ENCODE measurements around the gene HOXB3. TPM values are rescaled to one million over a fixed set of nuclear protein-coding genes. Genes with fewer than 3 reads are reported as not detected.

Gene HOXB3
- total RNA-seq, 4 donors from 2014 or later: 25.7 to 57.1 (median 34.9) TPM

DNA sequence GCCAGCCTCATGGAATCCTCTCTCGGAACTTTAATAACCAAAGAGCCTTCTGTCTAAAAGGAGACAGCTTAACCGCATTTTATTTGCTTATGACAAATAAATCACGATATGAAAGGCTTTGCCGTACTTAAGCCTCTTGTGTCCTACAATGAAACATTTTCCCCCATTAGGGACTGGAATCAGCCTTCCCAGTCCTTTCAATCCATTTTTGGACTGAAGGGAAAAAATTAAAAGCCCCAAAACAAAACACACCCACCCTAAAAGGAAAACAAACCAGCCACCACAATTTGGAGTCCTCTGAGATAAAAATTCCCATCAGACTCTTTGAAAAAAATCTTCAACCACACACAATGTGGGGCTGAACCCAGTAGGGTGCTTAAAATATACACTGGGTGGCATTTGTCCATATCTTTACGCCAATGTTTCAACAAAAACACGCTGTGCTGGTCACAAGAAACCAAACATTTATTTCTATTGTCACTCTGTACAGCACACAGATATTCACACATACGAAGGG lies 14.9 kb downstream of the HOXB3 start:
- Histone ChIP-seq H3K4me3 (peak overlapping the region in 1 of 4 donors; percentile 28), H3K4me1 (peaks cover 36 to 92% (median 71%) of the 10 kb centered on the region in 4 donors), H3K36me3 (no peaks in the 10 kb centered on the region), H3K27ac (peak overlapping the region; percentile 89 to 95 (median 92)), H3K27me3 (peaks cover 7% of the 10 kb centered on the region), H3K9me3 (no peaks in the 10 kb centered on the region)
- intact Hi-C loops (cut with DNase I; ENCODE audit: low total_unique reads) (loop anchor here (5.0 kb wide), 1 partner anchor 33 kb away; no protein-coding TSS in a partner anchor), in situ Hi-C loops (cut with MboI; ENCODE audit: low pct_ligation_motif_present in 1 of 4, low pct_unique_long_range_greater_than_20kb in 1 of 4, low sequenced_read_pairs in 3 of 4) (no loop called here)
- no peak for TF ChIP-seq EP300 (IDR thresholded peaks at IDR 0.05; ENCODE audit: low read depth)
- no peak for TF ChIP-seq POLR2AphosphoS5 (IDR thresholded peaks at IDR 0.05)
- no peak for TF ChIP-seq POLR2A (IDR thresholded peaks at IDR 0.05)
- TF ChIP-seq, protein P1, sequence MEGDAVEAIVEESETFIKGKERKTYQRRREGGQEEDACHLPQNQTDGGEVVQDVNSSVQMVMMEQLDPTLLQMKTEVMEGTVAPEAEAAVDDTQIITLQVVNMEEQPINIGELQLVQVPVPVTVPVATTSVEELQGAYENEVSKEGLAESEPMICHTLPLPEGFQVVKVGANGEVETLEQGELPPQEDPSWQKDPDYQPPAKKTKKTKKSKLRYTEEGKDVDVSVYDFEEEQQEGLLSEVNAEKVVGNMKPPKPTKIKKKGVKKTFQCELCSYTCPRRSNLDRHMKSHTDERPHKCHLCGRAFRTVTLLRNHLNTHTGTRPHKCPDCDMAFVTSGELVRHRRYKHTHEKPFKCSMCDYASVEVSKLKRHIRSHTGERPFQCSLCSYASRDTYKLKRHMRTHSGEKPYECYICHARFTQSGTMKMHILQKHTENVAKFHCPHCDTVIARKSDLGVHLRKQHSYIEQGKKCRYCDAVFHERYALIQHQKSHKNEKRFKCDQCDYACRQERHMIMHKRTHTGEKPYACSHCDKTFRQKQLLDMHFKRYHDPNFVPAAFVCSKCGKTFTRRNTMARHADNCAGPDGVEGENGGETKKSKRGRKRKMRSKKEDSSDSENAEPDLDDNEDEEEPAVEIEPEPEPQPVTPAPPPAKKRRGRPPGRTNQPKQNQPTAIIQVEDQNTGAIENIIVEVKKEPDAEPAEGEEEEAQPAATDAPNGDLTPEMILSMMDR (IDR thresholded peaks at IDR 0.05): no peak
- 52 to 63% methylated on average over 5 to 7 of the region's 7 CpGs for WGBS, 2 donors (ENCODE audit: low coverage in 1 of 2)
- DNase-seq: no peak

DNA sequence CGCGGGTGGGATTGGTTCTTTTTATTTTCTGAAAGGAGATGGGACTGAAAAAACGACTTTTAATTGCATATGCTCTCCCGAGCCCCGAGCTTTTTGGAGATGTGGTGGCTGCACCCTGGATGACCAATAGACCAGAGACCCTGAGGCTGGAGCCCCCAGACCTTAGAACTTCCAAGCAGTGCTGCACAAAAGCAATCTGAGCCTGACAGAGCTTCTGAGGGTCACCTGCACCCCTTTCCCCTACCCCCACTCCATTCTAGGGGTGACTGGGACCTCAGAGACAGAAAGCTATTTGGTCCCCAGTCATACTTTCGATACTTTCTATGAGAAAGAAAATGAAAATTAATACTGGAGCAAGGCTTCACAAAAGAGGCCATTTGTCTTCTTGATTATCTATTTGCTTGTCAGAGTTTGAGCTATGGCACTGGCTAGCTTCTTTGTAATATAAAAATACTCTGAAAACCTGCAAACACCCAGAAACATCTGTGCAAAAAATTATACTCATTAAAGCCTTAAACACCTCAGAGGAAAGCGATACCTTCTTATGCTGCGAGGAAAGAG lies 15.5 kb downstream of the HOXB3 start:
- Histone ChIP-seq H3K9me3 (no peaks in the 10 kb centered on the region), H3K27me3 (peaks cover 3% of the 10 kb centered on the region), H3K4me3 (peak overlapping the region in 1 of 4 donors; percentile 28), H3K4me1 (peaks cover 36 to 92% (median 72%) of the 10 kb centered on the region in 4 donors), H3K27ac (peak overlapping the region; percentile 89 to 95 (median 92)), H3K36me3 (no peaks in the 10 kb centered on the region)
- intact Hi-C loops (cut with DNase I; ENCODE audit: low total_unique reads): loop anchor here (5.0 kb wide), 1 partner anchor 32 kb away; no protein-coding TSS in a partner anchor
- in situ Hi-C loops (cut with MboI; ENCODE audit: low pct_ligation_motif_present in 1 of 4, low pct_unique_long_range_greater_than_20kb in 1 of 4, low sequenced_read_pairs in 3 of 4): no loop called here
- TF ChIP-seq EP300 (IDR thresholded peaks at IDR 0.05; ENCODE audit: low read depth) (no peak), POLR2A (IDR thresholded peaks at IDR 0.05) (no peak)
- TF ChIP-seq, protein P1 (IDR thresholded peaks at IDR 0.05): no peak
- no peak for DNase-seq
- 62 to 79% methylated on average over 6 to 8 of the region's 8 CpGs for WGBS, 2 donors (ENCODE audit: low coverage in 1 of 2)

DNA sequence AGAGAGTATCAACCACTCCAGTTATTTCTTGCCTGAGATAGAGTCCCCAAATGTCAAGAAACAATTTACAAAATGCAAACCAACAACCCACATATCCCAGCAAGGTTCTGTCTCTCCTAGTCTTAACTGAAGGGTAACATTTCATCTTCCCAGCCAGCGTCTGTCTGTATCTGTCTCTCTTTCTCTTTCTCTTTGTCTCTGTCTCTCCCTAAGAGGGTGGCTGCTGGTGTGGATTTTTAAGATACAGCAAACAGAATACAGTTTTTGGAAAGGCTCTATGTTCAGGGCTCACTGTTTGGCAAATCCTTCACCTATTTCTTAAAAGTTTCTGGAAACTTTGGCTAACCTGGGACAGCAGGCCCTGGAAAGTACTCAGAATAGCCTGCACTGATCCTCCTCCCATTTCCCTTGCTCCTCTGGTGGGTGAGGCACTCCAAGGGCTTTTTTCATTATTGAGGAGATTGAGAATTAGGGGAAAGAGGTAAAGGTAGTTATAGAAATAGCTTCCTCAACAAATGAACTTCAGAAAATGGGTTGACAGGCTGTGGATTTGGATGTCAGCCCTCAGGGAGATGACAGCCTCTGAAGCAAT lies 18.1 kb downstream of the HOXB3 start:
- Histone ChIP-seq H3K27me3 (no peaks in the 10 kb centered on the region), H3K27ac (peak overlapping the region; percentile 89 to 95 (median 92)), H3K4me1 (peaks cover 48 to 95% (median 77%) of the 10 kb centered on the region in 4 donors), H3K36me3 (no peaks in the 10 kb centered on the region), H3K4me3 (peak overlapping the region in 1 of 4 donors; percentile 36), H3K9me3 (no peaks in the 10 kb centered on the region)
- in situ Hi-C loops (cut with MboI; ENCODE audit: low pct_ligation_motif_present in 1 of 4, low pct_unique_long_range_greater_than_20kb in 1 of 4, low sequenced_read_pairs in 3 of 4) (no loop called here), intact Hi-C loops (cut with DNase I; ENCODE audit: low total_unique reads) (no loop called here)
- TF ChIP-seq EP300 (IDR thresholded peaks at IDR 0.05; ENCODE audit: low read depth) (no peak), POLR2AphosphoS5 (IDR thresholded peaks at IDR 0.05) (no peak), POLR2A (IDR thresholded peaks at IDR 0.05) (no peak)
- TF ChIP-seq, protein P1 (IDR thresholded peaks at IDR 0.05): no peak
- WGBS, 2 donors (ENCODE audit: low coverage in 1 of 2): 68% methylated on average over 1 of the region's 1 CpG; no CpG with 5 or more reads in 1 of the 2 donors
- no peak for DNase-seq

DNA sequence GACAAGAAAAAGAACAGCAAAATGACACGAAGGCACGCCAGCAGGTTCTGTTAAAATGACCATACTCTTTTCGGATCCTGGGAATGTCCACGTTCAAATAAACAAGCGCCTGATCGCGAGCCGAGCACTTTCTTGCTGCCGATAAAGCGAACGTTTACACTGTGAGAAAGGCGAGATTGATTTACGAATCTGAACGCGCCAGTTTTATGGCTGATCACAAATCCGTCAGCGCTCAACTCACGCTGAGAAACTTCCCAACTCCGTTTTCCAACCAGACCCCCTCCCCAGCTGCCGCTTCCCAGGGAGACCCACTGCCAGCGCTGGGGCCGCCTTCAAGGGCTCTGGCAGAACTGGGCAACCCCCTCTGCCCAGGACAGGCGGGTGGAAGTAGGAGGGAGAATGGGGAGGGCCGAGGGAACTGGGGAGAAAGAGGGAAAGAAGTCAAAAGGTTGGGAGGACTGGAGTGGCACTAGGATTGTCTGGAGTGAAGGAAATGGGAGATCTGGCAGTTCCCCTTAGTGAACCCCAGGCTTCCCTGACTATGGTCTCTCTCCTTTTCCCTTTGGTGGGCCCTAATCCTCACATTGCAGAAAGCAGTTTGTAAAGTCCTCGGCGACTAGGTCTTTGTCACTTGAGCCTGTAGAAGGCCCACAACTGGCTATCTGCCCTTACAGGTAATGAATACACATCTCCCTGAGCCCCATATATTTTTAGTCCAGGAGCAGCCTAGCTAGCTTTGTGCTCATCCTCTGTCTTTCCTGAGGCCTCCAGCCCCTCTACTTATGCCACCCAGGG lies 18.8 kb downstream of the HOXB3 start:
- in situ Hi-C loops (cut with MboI; ENCODE audit: low pct_ligation_motif_present in 1 of 4, low pct_unique_long_range_greater_than_20kb in 1 of 4, low sequenced_read_pairs in 3 of 4): no loop called here
- 26 to 55% methylated on average over 17 to 26 of the region's 26 CpGs for WGBS, 2 donors (ENCODE audit: low coverage in 1 of 2)
- peak overlapping the region; percentile 2 to 36 (median 16) for H3K4me3 ChIP-seq
- peak overlapping the region; percentile 89 to 95 (median 92) for H3K27ac ChIP-seq
- no peaks in the 10 kb centered on the region for H3K27me3 ChIP-seq
- intact Hi-C loops (cut with DNase I; ENCODE audit: low total_unique reads): no loop called here
- H3K9me3 ChIP-seq: no peaks in the 10 kb centered on the region
- no peak for TF ChIP-seq POLR2A (IDR thresholded peaks at IDR 0.05)
- TF ChIP-seq POLR2AphosphoS5 (IDR thresholded peaks at IDR 0.05): no peak
- TF ChIP-seq EP300 (IDR thresholded peaks at IDR 0.05; ENCODE audit: low read depth): no peak
- TF ChIP-seq, protein P1 (IDR thresholded peaks at IDR 0.05): no peak
- H3K4me1 ChIP-seq: peaks cover 53 to 95% (median 79%) of the 10 kb centered on the region in 4 donors
- no peaks in the 10 kb centered on the region for H3K36me3 ChIP-seq
- DNase-seq: no peak

All from transverse colon (tissue), 4 donors.